ENCODE results near the gene EPHB1.

GRCh38 chr3:135009014-135009413 lies 214.0 kb downstream of the EPHB1 start:
- TF ChIP-seq POLR2A (IDR thresholded peaks at IDR 0.05; ENCODE audit: low read depth, low read length) (no peak), TAF1 (IDR thresholded peaks at IDR 0.05; ENCODE audit: low read depth, low read length) (no peak), POLR2AphosphoS5 (IDR thresholded peaks at IDR 0.05; ENCODE audit: low read depth, low read length) (no peak), SPI1 (IDR thresholded peaks at IDR 0.05; ENCODE audit: low read depth, low read length) (no peak), PAX5 (IDR thresholded peaks at IDR 0.05; ENCODE audit: insufficient read depth, low read length, severe bottlenecking) (no peak)

Data from GM12891 (cell line).